Endothelial cell (in vitro differentiated cells): ENCODE results near the gene ERC2. TPM values are rescaled to one million over a fixed set of nuclear protein-coding genes. Genes with fewer than 3 reads are reported as not detected.

Source experiments
- DNase-seq: peaks from one replicate; pipeline ENCODE4 v3.0.0; 2021; ENCODE audit warnings: low spot score
- H3K27ac Mint-ChIP-seq: one replicate; pipeline ENCODE4 v1.8.0; 2021; ENCODE audit warnings: mixed read lengths, inconsistent platforms; ENCODE audit not compliant: unreplicated experiment
- H3K27me3 Mint-ChIP-seq: one replicate; pipeline ENCODE4 v1.8.0; 2021; ENCODE audit warnings: mild to moderate bottlenecking, moderate library complexity, mixed read lengths, inconsistent platforms; ENCODE audit not compliant: unreplicated experiment
- H3K36me3 Mint-ChIP-seq: one replicate; pipeline ENCODE4 v1.8.0; 2021; ENCODE audit warnings: mild to moderate bottlenecking, low read depth, mixed read lengths, inconsistent platforms; ENCODE audit not compliant: unreplicated experiment
- H3K4me1 Mint-ChIP-seq: one replicate; pipeline ENCODE4 v1.8.0; 2021; ENCODE audit warnings: mild to moderate bottlenecking, mixed read lengths, inconsistent platforms; ENCODE audit not compliant: unreplicated experiment
- H3K4me3 Mint-ChIP-seq: one replicate; pipeline ENCODE4 v1.8.0; 2021; ENCODE audit warnings: mild to moderate bottlenecking, mixed read lengths, inconsistent platforms; ENCODE audit not compliant: unreplicated experiment
- H3K9me3 Mint-ChIP-seq: one replicate; pipeline ENCODE4 v1.8.0; 2021; ENCODE audit warnings: mixed read lengths, inconsistent platforms; ENCODE audit not compliant: unreplicated experiment
- CTCF ChIP-seq: fragments of 200-600 bp; sonication (generic); IDR thresholded peaks from one replicate; pipeline ENCODE4 v1.5.0; 2021; ENCODE audit warnings: antibody characterized with exemption; ENCODE audit not compliant: unreplicated experiment
- total RNA-seq: library from RNA; stranded (reverse); fragmentation: NEBNext Ultra II Directional; extraction: Animal tissue kit (Norgen Biotek cat#: 25700); gene quantifications from one replicate; pipeline ENCODE4 v1.2.1, GENCODE V29; 2021; ENCODE audit not compliant: unreplicated experiment

Gene ERC2
- total RNA-seq, 1 donor from 2014 or later = 20.5 TPM

GRCh38 chr3:56137415-56137814 lies 330.9 kb downstream of the ERC2 start:
- Mint-ChIP-seq H3K4me1 (no peaks in the 10 kb centered on the region), H3K27ac (no peak overlapping the region), H3K4me3 (no peak overlapping the region), H3K36me3 (no peaks in the 10 kb centered on the region), H3K9me3 (no peaks in the 10 kb centered on the region), H3K27me3 (no peaks in the 10 kb centered on the region)
- no peak for TF ChIP-seq CTCF
- no peak for DNase-seq

- Mint-ChIP-seq H3K9me3 (no peaks in the 10 kb centered on the region), H3K4me3 (no peak overlapping the region), H3K4me1 (no peaks in the 10 kb centered on the region), H3K27me3 (no peaks in the 10 kb centered on the region), H3K36me3 (no peaks in the 10 kb centered on the region), H3K27ac (no peak overlapping the region)
- no peak for TF ChIP-seq CTCF
- no peak for DNase-seq
These were observed 331.8 kb downstream of the ERC2 start for GRCh38 chr3:56136514-56136913.

- no peaks in the 10 kb centered on the region for H3K4me1 Mint-ChIP-seq
These were observed 332.3 kb downstream of the ERC2 start for GRCh38 chr3:56135941-56136340.

GRCh38 chr3:56133423-56133822 lies 334.8 kb downstream of the ERC2 start:
- no peaks in the 10 kb centered on the region for H3K27me3 Mint-ChIP-seq
- no peak for DNase-seq
- no peak overlapping the region for H3K4me3 Mint-ChIP-seq
- no peaks in the 10 kb centered on the region for H3K4me1 Mint-ChIP-seq
- TF ChIP-seq CTCF = no peak
- H3K9me3 Mint-ChIP-seq = no peaks in the 10 kb centered on the region
- no peak overlapping the region for H3K27ac Mint-ChIP-seq
- no peaks in the 10 kb centered on the region for H3K36me3 Mint-ChIP-seq

More at GRCh38 chr3:56135941-56136340, 332.3 kb downstream of the ERC2 start:
- no peak for DNase-seq
- Mint-ChIP-seq H3K9me3 (no peaks in the 10 kb centered on the region), H3K27me3 (no peaks in the 10 kb centered on the region), H3K27ac (no peak overlapping the region), H3K4me3 (no peak overlapping the region), H3K36me3 (no peaks in the 10 kb centered on the region)
- no peak for TF ChIP-seq CTCF

- Mint-ChIP-seq H3K4me1 (no peaks in the 10 kb centered on the region), H3K27ac (no peak overlapping the region), H3K9me3 (no peaks in the 10 kb centered on the region), H3K36me3 (no peaks in the 10 kb centered on the region), H3K27me3 (no peaks in the 10 kb centered on the region), H3K4me3 (no peak overlapping the region)
- no peak for TF ChIP-seq CTCF
- no peak for DNase-seq
These were observed 335.5 kb downstream of the ERC2 start for GRCh38 chr3:56132762-56133161.
